HG02623 (cell line): Measurements from ENCODE around the gene TET2.
A peak's percentile ranks its signal among the peaks of the same experiment; 100 is the strongest.

Source experiments
- ATAC-seq: cut with Tn5 transposase; IDR thresholded peaks from one replicate; pipeline ENCODE4 v1.9.1; 2021; ENCODE audit warnings: moderate library complexity; ENCODE audit not compliant: unreplicated experiment

TET2 gene

DNA sequence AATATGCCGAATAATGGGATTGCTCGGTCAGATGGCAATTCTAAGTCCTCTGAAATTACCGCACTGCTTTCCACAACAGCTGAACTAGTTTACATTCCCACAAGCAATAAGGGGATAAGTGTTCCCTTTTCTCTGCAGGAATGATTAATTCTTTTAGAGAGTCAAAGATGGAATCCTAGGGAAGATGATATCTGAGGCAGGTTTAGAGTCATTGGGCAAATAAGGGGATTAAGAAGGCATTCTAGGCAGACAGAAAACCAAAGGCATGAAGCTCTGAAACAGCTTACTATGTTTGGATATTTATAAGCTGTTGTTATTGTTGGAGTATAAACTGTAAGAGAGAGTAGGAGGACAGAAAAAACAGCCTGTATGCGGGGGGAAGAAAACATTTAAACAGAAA, 85.7 kb downstream of the TET2 start:
- ATAC-seq = no peak

DNA sequence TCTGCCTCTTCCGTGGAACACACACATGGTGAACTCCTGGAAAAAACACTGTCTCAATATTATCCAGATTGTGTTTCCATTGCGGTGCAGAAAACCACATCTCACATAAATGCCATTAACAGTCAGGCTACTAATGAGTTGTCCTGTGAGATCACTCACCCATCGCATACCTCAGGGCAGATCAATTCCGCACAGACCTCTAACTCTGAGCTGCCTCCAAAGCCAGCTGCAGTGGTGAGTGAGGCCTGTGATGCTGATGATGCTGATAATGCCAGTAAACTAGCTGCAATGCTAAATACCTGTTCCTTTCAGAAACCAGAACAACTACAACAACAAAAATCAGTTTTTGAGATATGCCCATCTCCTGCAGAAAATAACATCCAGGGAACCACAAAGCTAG, 87.9 kb downstream of the TET2 start:
- no peak for ATAC-seq

DNA sequence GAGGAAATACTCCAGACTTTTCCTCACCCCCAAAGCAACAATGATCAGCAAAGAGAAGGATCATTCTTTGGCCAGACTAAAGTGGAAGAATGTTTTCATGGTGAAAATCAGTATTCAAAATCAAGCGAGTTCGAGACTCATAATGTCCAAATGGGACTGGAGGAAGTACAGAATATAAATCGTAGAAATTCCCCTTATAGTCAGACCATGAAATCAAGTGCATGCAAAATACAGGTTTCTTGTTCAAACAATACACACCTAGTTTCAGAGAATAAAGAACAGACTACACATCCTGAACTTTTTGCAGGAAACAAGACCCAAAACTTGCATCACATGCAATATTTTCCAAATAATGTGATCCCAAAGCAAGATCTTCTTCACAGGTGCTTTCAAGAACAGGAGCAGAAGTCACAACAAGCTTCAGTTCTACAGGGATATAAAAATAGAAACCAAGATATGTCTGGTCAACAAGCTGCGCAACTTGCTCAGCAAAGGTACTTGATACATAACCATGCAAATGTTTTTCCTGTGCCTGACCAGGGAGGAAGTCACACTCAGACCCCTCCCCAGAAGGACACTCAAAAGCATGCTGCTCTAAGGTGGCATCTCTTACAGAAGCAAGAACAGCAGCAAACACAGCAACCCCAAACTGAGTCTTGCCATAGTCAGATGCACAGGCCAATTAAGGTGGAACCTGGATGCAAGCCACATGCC, 89.7 kb downstream of the TET2 start:
- peak; percentile 78 for ATAC-seq

DNA sequence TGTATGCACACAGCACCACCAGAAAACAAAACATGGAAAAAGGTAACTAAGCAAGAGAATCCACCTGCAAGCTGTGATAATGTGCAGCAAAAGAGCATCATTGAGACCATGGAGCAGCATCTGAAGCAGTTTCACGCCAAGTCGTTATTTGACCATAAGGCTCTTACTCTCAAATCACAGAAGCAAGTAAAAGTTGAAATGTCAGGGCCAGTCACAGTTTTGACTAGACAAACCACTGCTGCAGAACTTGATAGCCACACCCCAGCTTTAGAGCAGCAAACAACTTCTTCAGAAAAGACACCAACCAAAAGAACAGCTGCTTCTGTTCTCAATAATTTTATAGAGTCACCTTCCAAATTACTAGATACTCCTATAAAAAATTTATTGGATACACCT, 90.2 kb downstream of the TET2 start:
- no peak for ATAC-seq

DNA sequence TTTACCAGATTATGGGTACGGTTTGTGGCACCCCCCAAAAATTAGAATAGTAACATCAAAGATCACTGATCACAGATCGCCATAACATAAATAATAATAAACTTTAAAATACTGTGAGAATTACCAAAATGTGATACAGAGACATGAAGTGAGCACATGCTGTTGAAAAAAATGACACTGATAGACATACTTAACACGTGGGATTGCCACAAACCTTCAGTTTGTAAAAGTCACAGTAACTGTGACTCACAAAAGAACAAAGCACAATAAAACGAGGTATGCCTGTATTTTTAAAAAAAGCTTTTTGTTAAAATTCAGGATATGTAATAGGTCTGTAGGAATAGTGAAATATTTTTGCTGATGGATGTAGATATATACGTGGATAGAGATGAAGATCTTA, 93.4 kb downstream of the TET2 start:
- ATAC-seq = no peak

DNA sequence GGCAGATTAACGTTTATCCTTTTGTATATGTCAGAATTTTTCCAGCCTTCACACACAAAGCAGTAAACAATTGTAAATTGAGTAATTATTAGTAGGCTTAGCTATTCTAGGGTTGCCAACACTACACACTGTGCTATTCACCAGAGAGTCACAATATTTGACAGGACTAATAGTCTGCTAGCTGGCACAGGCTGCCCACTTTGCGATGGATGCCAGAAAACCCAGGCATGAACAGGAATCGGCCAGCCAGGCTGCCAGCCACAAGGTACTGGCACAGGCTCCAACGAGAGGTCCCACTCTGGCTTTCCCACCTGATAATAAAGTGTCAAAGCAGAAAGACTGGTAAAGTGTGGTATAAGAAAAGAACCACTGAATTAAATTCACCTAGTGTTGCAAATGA, 94.8 kb downstream of the TET2 start:
- ATAC-seq = no peak

DNA sequence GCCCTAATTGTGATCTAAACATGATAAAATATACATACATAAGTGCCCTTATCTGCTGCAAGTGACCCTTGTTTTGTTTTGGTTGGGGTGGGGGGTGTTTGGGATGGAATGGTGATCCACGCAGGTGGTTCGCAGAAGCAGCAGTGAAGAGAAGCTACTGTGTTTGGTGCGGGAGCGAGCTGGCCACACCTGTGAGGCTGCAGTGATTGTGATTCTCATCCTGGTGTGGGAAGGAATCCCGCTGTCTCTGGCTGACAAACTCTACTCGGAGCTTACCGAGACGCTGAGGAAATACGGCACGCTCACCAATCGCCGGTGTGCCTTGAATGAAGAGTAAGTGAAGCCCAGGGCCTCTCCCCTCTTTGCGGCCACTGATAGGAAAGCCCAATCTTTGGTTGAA, 96.8 kb downstream of the TET2 start:
- no peak for ATAC-seq

DNA sequence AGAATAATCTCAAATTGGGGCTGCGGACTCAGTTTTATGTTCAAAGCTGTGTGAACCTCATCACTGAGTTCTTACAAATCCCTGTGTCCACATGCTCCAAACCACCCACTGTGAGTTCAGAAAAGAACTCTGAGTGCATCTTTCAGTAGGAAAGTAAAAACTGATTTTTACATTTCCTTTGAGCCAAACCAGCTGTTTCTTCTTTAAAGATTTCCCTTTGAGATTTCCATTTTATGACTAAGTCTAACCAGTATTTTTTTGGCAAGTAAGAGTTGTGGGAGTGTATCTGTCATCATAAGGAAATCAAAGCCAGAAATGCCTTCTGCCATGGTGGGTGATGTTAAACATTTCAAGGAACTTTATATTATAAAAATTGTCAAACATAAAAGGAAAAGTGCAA, 100.0 kb downstream of the TET2 start:
- ATAC-seq = no peak

DNA sequence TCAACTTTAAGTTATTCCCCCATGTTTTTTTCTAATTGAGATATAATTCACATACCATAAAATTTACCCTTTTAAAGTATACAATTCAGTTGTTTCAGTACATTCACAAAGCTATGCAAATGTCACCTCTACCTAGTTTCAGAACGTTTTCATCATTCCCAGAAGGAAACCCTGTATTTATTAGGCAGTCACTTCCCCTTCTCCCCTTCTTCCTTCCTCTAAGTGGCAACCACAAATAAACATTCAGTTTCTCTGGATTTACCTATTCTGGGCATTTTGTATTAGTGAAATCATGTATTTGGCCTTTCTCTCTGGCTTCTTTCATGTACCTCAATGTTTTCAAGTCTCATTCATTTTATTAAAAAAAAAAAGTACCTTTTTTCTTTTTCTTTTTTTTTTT, 101.9 kb downstream of the TET2 start:
- no peak for ATAC-seq

DNA sequence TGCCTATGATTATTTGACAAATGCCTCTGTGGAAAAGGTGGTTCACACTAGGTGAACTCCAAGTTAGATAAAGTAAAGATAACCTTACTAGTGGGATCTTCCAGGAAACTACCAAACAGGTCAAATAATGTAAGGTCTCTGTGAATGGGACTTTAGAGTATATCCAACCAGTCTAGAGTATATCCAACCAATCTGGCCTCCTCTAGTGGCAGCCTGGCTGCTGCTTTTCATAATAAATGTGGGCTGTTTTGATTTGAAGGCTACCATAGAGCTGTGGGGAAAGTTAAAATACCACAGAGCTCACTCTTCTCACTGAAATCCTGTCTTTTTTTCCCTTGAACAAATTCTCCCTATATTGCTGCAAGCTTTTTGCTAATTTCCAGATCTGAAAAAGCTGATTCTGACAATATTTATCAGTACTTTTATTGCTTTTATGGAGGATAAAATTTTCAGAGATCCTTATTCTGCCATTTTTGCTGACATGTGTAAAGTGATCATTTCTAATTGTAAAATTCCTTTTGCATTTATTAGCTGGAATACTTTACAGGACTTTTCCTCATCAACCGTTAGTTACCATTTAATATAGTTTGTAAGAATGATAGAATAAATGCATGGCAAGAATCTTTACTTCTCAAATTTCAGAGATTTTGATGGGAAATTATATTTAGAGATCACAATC, 111.3 kb downstream of the TET2 start:
- ATAC-seq = no peak

DNA sequence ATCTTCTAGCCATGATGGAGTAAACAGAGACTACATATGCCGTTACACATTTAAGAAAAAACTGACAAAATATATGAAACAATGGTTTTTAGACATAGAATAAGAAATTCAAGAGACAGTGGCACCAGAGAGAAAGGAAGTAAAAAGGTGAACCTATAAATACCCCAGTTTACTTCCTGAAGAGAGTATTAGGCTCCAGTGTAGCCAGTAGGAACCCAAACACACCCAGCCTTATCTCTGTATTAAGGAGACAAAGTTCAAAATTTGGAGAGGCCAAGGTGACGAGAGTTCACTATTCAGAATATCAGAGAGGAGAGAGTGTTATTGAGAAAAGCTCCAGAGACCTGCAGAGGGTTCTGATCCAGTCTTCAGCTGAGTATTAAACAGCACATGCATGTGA, 119.0 kb downstream of the TET2 start:
- ATAC-seq = no peak

DNA sequence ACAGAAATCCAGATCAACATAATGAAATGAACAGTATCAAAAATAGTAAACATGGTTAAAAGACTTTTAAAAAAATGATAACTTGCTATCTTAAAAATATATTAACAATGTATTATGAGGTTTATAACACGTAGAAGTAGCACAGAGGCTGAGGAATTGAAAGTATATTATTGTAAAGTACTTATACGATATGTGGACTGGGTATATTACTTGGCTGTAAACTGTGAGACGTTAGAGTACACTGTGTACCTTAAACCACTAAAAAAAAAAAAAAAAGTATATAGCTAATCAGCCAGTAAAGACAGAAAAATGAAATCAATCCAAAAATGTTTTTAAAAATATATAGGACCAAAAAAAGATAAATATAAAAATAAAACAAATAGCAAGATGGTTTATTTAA, 120.6 kb downstream of the TET2 start:
- ATAC-seq = no peak

DNA sequence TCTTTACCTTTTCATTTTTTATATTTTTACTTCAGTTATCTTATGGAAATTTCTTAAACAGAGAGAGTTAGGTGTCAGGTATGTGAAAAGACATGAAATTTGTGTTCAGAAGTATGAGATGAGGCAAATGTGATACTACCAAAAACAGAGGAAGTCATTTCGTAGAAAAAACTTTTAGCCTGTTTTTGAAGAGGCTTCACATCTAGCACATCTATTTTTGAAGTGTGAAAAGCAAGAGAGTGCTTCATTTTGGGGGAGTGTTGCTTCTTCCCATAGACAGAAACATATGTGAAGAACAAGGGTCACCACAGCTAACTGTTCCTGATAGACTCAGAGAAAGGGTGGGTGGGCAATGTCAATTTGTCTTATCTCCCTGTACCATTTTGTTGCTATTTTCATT, 125.3 kb downstream of the TET2 start:
- ATAC-seq = no peak

DNA sequence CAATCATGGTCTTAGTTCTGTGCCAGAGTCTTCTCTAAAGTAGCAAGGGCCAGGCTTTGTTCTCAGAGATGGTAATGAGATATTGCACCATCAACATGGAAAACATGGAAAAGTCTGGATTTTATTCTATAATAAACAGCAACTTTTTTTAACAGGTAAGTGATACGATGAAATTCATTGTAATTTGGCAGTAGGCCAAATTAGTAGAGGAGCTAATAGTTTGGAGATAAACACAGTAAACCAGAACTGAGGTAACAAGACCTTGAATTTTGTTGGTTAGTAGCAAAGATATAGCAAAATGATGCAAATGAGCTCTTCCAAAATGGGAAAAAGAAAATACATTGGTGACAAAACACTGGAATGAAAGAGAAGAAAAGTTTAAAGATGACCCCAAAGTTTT, 126.6 kb downstream of the TET2 start:
- no peak for ATAC-seq

DNA sequence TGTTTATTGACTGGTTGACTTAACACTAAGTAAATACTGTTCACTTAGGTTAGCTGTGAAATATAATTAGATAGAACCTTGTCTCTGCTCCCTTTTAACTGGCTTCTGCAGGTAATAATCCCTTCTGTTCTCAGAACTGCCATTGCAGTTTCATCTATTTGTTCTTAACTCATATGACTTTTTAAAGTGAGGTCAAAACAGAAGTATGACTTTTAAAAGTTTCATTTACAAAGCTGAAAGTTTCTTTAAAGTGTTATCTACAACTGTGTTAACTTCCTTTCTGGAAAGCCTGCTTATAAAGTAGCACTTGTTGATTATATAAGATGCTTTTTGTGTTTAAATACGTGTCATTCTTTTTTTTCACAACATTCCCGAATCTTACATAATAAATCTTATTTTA, 127.4 kb downstream of the TET2 start:
- no peak for ATAC-seq

DNA sequence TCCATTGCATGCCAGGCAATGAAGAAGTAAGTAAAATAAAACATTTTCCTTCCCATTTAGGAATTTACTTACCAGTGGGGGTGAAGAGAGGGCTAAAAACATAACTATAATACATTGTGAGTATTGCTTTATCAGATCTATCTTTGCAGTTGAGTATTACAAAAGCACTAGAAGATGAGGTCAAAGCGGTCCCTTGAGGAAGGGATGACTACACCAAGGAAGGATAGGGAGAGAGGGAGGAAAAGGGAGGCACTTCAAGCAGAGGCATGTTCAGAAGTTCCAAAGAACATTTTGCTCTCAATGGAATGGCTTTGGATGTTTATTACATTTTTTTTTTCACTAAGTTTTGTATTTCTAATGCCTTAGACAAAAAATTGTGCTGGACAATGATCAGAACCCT, 127.8 kb downstream of the TET2 start:
- no peak for ATAC-seq

DNA sequence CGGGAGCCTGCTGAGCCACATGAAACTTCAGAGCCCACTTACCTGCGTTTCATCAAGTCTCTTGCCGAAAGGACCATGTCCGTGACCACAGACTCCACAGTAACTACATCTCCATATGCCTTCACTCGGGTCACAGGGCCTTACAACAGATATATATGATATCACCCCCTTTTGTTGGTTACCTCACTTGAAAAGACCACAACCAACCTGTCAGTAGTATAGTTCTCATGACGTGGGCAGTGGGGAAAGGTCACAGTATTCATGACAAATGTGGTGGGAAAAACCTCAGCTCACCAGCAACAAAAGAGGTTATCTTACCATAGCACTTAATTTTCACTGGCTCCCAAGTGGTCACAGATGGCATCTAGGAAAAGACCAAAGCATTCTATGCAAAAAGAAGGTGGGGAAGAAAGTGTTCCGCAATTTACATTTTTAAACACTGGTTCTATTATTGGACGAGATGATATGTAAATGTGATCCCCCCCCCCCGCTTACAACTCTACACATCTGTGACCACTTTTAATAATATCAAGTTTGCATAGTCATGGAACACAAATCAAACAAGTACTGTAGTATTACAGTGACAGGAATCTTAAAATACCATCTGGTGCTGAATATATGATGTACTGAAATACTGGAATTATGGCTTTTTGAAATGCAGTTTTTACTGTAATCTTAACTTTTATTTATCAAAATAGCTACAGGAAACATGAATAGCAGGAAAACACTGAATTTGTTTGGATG, 129.9 kb downstream of the TET2 start:
- ATAC-seq = no peak

DNA sequence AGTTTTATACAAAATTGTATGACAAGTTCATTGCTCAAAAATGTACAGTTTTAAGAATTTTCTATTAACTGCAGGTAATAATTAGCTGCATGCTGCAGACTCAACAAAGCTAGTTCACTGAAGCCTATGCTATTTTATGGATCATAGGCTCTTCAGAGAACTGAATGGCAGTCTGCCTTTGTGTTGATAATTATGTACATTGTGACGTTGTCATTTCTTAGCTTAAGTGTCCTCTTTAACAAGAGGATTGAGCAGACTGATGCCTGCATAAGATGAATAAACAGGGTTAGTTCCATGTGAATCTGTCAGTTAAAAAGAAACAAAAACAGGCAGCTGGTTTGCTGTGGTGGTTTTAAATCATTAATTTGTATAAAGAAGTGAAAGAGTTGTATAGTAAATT, 131.0 kb downstream of the TET2 start:
- no peak for ATAC-seq

DNA sequence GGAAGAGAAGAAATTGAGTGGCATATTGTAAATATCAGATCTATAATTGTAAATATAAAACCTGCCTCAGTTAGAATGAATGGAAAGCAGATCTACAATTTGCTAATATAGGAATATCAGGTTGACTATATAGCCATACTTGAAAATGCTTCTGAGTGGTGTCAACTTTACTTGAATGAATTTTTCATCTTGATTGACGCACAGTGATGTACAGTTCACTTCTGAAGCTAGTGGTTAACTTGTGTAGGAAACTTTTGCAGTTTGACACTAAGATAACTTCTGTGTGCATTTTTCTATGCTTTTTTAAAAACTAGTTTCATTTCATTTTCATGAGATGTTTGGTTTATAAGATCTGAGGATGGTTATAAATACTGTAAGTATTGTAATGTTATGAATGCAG, 132.6 kb downstream of the TET2 start:
- ATAC-seq = no peak

DNA sequence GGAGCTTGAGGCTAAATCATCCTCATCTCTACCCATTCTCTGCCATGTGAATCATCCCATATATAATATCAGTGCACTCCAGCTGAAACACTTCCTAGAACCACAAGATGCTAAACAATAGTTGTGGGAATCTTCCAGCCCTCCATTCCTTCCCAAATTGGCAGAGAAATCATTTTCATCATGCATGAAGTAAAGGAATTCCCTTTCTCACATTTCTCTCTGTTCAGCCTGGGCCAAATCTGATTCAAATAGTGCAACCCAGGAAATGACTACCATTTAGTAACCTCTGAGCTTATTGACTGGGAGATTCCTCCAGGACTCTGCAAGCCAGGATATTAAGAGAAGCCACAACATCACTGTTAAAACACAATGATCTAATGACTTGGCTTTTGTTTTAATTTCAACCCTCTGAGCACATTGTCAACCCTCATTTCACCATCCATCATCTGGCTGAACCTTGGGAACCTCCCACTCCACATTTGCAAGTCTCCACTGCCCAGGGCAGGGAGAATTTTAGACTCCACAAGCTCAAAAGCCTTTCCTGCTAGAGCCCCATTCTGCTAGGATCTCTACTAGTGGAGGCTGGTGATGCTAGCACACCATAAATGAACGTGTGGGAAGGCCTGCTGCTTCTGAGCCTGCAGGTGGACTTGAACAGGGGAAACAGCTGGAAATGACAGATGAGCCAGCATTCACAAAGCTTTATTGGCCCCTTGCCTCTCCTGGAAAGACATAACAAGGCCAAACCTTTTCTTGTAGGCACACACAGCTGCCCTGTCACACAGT, 133.9 kb downstream of the TET2 start:
- no peak for ATAC-seq

DNA sequence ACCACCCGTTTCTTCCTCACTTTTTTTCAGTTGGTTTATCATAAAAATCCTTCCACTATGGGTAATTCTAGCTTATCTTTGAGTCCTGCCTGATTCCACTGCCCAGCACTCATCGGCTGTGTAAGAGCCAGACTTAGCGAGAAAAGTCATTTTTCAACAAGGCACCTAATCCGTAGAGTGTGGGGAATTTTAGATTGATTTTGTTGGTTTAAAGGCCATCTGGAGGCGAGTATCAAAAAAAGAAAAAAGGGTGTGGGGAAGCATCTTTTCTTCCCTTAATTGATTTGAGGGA, 134.4 kb downstream of the TET2 start:
- no peak for ATAC-seq

DNA sequence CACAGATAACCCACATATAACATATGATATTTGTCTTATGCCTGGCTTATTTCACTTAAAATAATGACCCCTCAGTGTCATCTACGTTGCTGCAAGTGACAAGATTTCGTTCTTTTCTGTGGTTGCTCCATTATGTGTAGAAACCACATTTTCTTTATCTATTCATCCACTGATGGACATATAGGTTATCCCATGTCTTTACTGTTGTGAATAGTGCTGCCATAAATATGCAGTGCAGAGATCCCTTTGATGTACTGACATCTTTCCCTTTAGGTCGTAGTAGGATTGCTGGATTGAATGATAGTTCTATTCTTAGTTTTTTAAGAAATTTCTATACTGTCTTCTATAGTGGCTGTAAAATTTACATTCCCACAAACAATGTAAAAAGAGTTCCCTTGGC, 135.8 kb downstream of the TET2 start:
- ATAC-seq = no peak
